NCI-H2029 treated with DMSO at 0.1 percent for 48 hours (cell line): Measurements from ENCODE around the gene VMAC.
A peak's percentile ranks its signal among the peaks of the same experiment; 100 is the strongest.

ENCODE experiments used
- DNase-seq: peaks from one replicate; lab custom pipeline; 2025; lab: John Stamatoyannopoulos, UW

VMAC gene

GRCh38 chr19:5931251-5931650 lies 26.6 kb downstream of the VMAC start:
- no peak for DNase-seq

GRCh38 chr19:5932146-5932545 lies 27.5 kb downstream of the VMAC start:
- DNase-seq, result no peak

- DNase-seq, result no peak
Observed at GRCh38 chr19:5932609-5933262, 28.1 kb downstream of the VMAC start.

- no peak for DNase-seq
Observed at GRCh38 chr19:5933391-5934068, 28.9 kb downstream of the VMAC start.

- DNase-seq, result no peak
Observed at GRCh38 chr19:5934069-5934401, 29.4 kb downstream of the VMAC start.

GRCh38 chr19:5934774-5935472 lies 30.3 kb downstream of the VMAC start:
- DNase-seq, result no peak

- no peak for DNase-seq
Observed at GRCh38 chr19:5935473-5936291, 31.0 kb downstream of the VMAC start.

GRCh38 chr19:5936292-5936592 lies 31.6 kb downstream of the VMAC start:
- DNase-seq, result no peak

- no peak for DNase-seq
Observed at GRCh38 chr19:5937550-5937949, 32.9 kb downstream of the VMAC start.

- DNase-seq, result no peak
Observed at GRCh38 chr19:5940260-5941208, 35.9 kb downstream of the VMAC start.

- no peak for DNase-seq
Observed at GRCh38 chr19:5941673-5942072, 37.0 kb downstream of the VMAC start.

GRCh38 chr19:5943045-5943444 lies 38.4 kb downstream of the VMAC start:
- no peak for DNase-seq

GRCh38 chr19:5943623-5944022 lies 39.0 kb downstream of the VMAC start:
- DNase-seq, result no peak

GRCh38 chr19:5947435-5947834 lies 42.8 kb downstream of the VMAC start:
- no peak for DNase-seq

GRCh38 chr19:5948752-5949564 lies 44.3 kb downstream of the VMAC start:
- DNase-seq, result no peak

- peak; percentile 85 for DNase-seq
Observed at GRCh38 chr19:5949792-5950305, 45.2 kb downstream of the VMAC start.

GRCh38 chr19:5950741-5951140 lies 46.1 kb downstream of the VMAC start:
- no peak for DNase-seq

- no peak for DNase-seq
Observed at GRCh38 chr19:5951338-5951861, 46.7 kb downstream of the VMAC start.

- no peak for DNase-seq
Observed at GRCh38 chr19:5952193-5953029, 47.7 kb downstream of the VMAC start.
